HG02588 (cell line): Measurements from ENCODE around the gene TMEM127.
"Not testable (repeated sequence)": the region's sequence is repeated elsewhere in the genome, so short reads cannot be mapped to it uniquely, and the experiment has no call there.

Source experiments
- ATAC-seq: cut with Tn5 transposase; IDR thresholded peaks from one replicate; pipeline ENCODE4 v1.9.1; 2021; ENCODE audit warnings: mild to moderate bottlenecking, moderate library complexity; ENCODE audit not compliant: unreplicated experiment

Gene TMEM127

GRCh38 chr2:96265840-96266679, at the start of gene TMEM127, which contains the start of gene CIAO1:
TMEM127 (minus strand) TSS chr2:96265997; CDS start chr2:96265381, 616 bp downstream.
CIAO1 (plus strand) TSS chr2:96266225; CDS start chr2:96266351, 126 bp downstream.
- ATAC-seq, result peak; percentile 90

- ATAC-seq, result no peak
These were observed 49.2 kb upstream of the TMEM127 start for GRCh38 chr2:96315005-96315399.

GRCh38 chr2:96308248-96308647, 42.5 kb upstream of the TMEM127 start:
- ATAC-seq, result no peak

GRCh38 chr2:96306370-96306769, 40.6 kb upstream of the TMEM127 start:
- ATAC-seq, result no peak

GRCh38 chr2:96305979-96306308, 40.1 kb upstream of the TMEM127 start:
- no peak for ATAC-seq

GRCh38 chr2:96305091-96305978, 39.5 kb upstream of the TMEM127 start, which contains the start of gene SNRNP200:
SNRNP200 (minus strand) TSS chr2:96305546; CDS start chr2:96305437, 109 bp downstream.
- peak; percentile 92 for ATAC-seq

- no peak for ATAC-seq
These were observed 38.8 kb upstream of the TMEM127 start for GRCh38 chr2:96304606-96305005.

GRCh38 chr2:96301865-96302264, 36.1 kb upstream of the TMEM127 start:
- no peak for ATAC-seq

GRCh38 chr2:96296925-96297324, 31.1 kb upstream of the TMEM127 start:
- ATAC-seq, result no peak

- not testable (repeated sequence) for ATAC-seq
These were observed 28.5 kb upstream of the TMEM127 start for GRCh38 chr2:96294271-96294670.

GRCh38 chr2:96291751-96292150, 26.0 kb upstream of the TMEM127 start:
- no peak for ATAC-seq

GRCh38 chr2:96287273-96287856, 21.6 kb upstream of the TMEM127 start:
- no peak for ATAC-seq

GRCh38 chr2:96276787-96277499, 11.1 kb upstream of the TMEM127 start:
- ATAC-seq, result no peak

- no peak for ATAC-seq
These were observed 8.7 kb upstream of the TMEM127 start for GRCh38 chr2:96274355-96275056.

GRCh38 chr2:96273763-96274162, 8.0 kb upstream of the TMEM127 start:
- no peak for ATAC-seq

- ATAC-seq, result no peak
These were observed 6.2 kb upstream of the TMEM127 start for GRCh38 chr2:96271995-96272394.

- no peak for ATAC-seq
These were observed 1.6 kb upstream of the TMEM127 start for GRCh38 chr2:96267159-96267971.

GRCh38 chr2:96265349-96265839, 403 bp downstream of the TMEM127 start:
- ATAC-seq, result peak; percentile 9
